PC-9 (cell line): ENCODE measurements around the gene DLG2. TPM values are rescaled to one million over a fixed set of nuclear protein-coding genes. Genes with fewer than 3 reads are reported as not detected.

ENCODE experiments used
- BruUV-seq: library from RNA; stranded (reverse); fragments of 400-500 nt; replicated peaks from 2 replicates; lab custom pipeline; 2021; lab: Mats Ljungman, UMichigan
- CTCF ChIA-PET: fragments of 300-600 bp; sonication (Branson Sonifier 250); formaldehyde crosslinking; loops from one replicate; lab custom pipeline; 2022; ENCODE audit warnings: antibody characterized with exemption; lab: Charles Lee
- POLR2A ChIA-PET: fragments of 300-600 bp; sonication (Branson Sonifier 250); formaldehyde crosslinking; loops from one replicate; lab custom pipeline; 2022; ENCODE audit warnings: antibody characterized with exemption; ENCODE audit not compliant: unreplicated experiment; lab: Charles Lee
- DNase-seq, 2 experiments: peaks; one replicate each; pipeline versions ENCODE4 v3.0.0 to v3.0.0-alpha.2; 2015 to 2022; ENCODE audit warnings: mixed read lengths in 1 of 2
- H2AFZ ChIP-seq: fragments of 200-600 bp; sonication (generic); 2 replicates; pipeline ENCODE4 v1.8.1; 2017; ENCODE audit warnings: antibody characterized with exemption
- H3F3A ChIP-seq: fragments of 200-600 bp; sonication (generic); 2 replicates; pipeline ENCODE4 v1.8.1; 2017; ENCODE audit warnings: antibody characterized with exemption, mild to moderate bottlenecking, low read depth; ENCODE audit not compliant: insufficient read depth
- H3K27ac ChIP-seq: fragments of 200-600 bp; sonication (generic); 2 replicates; pipeline ENCODE4 v1.6.1; 2016; ENCODE audit warnings: mixed run types
- H3K27me3 ChIP-seq: fragments of 200-600 bp; sonication (generic); 2 replicates; pipeline ENCODE4 v1.6.1; 2016; ENCODE audit warnings: low read depth, mixed run types; ENCODE audit not compliant: insufficient read depth
- H3K36me3 ChIP-seq: fragments of 200-600 bp; sonication (generic); 2 replicates; pipeline ENCODE4 v1.6.1; 2016; ENCODE audit warnings: low read depth, mixed run types
- H3K4me1 ChIP-seq: fragments of 200-600 bp; sonication (generic); replicated peaks from 2 replicates; pipeline ENCODE4 v1.6.1; 2016; ENCODE audit warnings: mixed run types; ENCODE audit not compliant: insufficient read depth
- H3K4me2 ChIP-seq: fragments of 200-600 bp; sonication (generic); 2 replicates; pipeline ENCODE4 v1.6.1; 2017; ENCODE audit warnings: mixed run types
- H3K4me3 ChIP-seq: fragments of 200-600 bp; sonication (generic); 2 replicates; pipeline ENCODE4 v1.6.1; 2016; ENCODE audit warnings: mixed run types
- H3K79me2 ChIP-seq: fragments of 200-600 bp; sonication (generic); 2 replicates; pipeline ENCODE4 v1.6.1; 2017; ENCODE audit warnings: low read depth, mixed run types
- H3K9me2 ChIP-seq: fragments of 200-600 bp; sonication (generic); 2 replicates; pipeline ENCODE4 v1.8.1; 2017; ENCODE audit warnings: mild to moderate bottlenecking; ENCODE audit not compliant: insufficient read depth
- H3K9me3 ChIP-seq: fragments of 200-600 bp; sonication (generic); 2 replicates; pipeline ENCODE4 v1.8.1; 2016; ENCODE audit warnings: low read depth; ENCODE audit not compliant: insufficient read depth
- H4K20me1 ChIP-seq: fragments of 200-600 bp; sonication (generic); 2 replicates; pipeline ENCODE4 v1.8.1; 2017; ENCODE audit not compliant: insufficient read depth
- EZH2 ChIP-seq: fragments of 200-600 bp; sonication (generic); IDR thresholded peaks from 2 replicates; pipeline ENCODE4 v1.8.0; 2017; ENCODE audit warnings: antibody characterized with exemption, low read depth
- intact Hi-C: fragments of 100-400 bp; cut with micrococcal nuclease; formaldehyde crosslinking; loops from one replicate; pipeline ENCODE4 v1.10.0; 2022; ENCODE audit not compliant: unreplicated experiment
- total RNA-seq: library from RNA; stranded (reverse); gene quantifications from 2 replicates; pipeline ENCODE4 v1.2.3, GENCODE V29; 2021
- TF ChIP-seq, protein P1 (sequence below): fragments of 200-600 bp; sonication (generic); conservative IDR thresholded peaks from 2 replicates; pipeline ENCODE4 v1.6.1; 2017; ENCODE audit warnings: mixed run types, antibody characterized with exemption, mild to moderate bottlenecking, moderate library complexity

The DLG2 gene
- total RNA-seq, 1 experiment from 2014 or later: 6.4 TPM

DNA sequence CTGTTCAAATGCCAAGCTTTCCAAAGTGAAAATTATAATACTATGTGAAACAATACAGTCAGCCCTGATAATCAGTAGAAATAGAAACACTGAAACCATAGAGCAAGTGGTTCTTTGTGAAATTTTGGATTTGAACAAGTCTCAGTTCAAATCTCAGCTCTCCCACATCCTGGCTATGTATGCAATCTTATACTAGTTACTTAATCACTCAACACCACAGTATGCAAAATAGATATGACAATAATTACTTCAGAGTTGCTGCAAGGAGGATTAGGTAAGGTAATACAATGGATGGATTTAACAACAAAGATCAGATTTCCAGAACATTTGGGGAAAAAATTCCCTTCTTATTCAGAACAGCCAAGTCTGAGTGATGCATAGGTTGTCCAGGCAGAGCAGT lies 1489.2 kb downstream of the DLG2 start:
- H3K27ac ChIP-seq: no peak overlapping the region
- no peaks in the 10 kb centered on the region for H3K9me3 ChIP-seq
- no peaks in the 10 kb centered on the region for H3K4me1 ChIP-seq
- H3K79me2 ChIP-seq: no peaks in the 10 kb centered on the region
- no peak overlapping the region for H3K4me2 ChIP-seq
- DNase-seq: no peak
- no peak overlapping the region for H2AFZ ChIP-seq
- POLR2A ChIA-PET: no interaction called here
- no peaks in the 10 kb centered on the region for H4K20me1 ChIP-seq
- CTCF ChIA-PET: no interaction called here
- no peak overlapping the region for H3K4me3 ChIP-seq
- BruUV-seq: no TSS peak
- H3K36me3 ChIP-seq: no peaks in the 10 kb centered on the region
- no peaks in the 10 kb centered on the region for H3F3A ChIP-seq
- H3K27me3 ChIP-seq: no peaks in the 10 kb centered on the region
- intact Hi-C loops: no loop called here
- no peak for TF ChIP-seq EZH2
- no peaks in the 10 kb centered on the region for H3K9me2 ChIP-seq

DNA sequence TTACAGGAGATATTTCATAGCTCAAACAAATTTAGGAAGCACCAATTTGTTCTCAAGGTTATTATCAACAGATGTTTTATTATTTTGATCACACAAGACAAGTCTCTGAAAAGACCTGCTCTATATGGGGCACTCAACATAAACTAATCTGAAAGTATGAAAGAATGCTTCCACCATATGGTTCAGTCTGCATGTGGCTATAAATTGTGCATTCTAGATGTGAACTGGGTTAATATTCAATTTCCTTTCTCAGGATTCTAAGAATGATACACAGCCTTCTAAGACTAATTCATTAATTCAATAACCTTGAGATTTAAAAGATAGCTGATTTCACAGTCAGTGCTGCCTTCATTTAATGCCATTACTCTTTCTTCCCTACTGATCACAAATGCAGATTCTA lies 1489.6 kb downstream of the DLG2 start:
- no peaks in the 10 kb centered on the region for H3K36me3 ChIP-seq
- H3F3A ChIP-seq: no peaks in the 10 kb centered on the region
- no peak overlapping the region for H3K4me2 ChIP-seq
- H3K4me3 ChIP-seq: no peak overlapping the region
- H3K4me1 ChIP-seq: no peaks in the 10 kb centered on the region
- H3K9me3 ChIP-seq: no peaks in the 10 kb centered on the region
- H3K79me2 ChIP-seq: no peaks in the 10 kb centered on the region
- H3K27me3 ChIP-seq: no peaks in the 10 kb centered on the region
- H4K20me1 ChIP-seq: no peaks in the 10 kb centered on the region
- no peaks in the 10 kb centered on the region for H3K9me2 ChIP-seq
- intact Hi-C loops: no loop called here
- POLR2A ChIA-PET: no interaction called here
- no TSS peak for BruUV-seq
- H2AFZ ChIP-seq: no peak overlapping the region
- CTCF ChIA-PET: no interaction called here
- no peak overlapping the region for H3K27ac ChIP-seq
- DNase-seq: no peak
- TF ChIP-seq, protein P1, sequence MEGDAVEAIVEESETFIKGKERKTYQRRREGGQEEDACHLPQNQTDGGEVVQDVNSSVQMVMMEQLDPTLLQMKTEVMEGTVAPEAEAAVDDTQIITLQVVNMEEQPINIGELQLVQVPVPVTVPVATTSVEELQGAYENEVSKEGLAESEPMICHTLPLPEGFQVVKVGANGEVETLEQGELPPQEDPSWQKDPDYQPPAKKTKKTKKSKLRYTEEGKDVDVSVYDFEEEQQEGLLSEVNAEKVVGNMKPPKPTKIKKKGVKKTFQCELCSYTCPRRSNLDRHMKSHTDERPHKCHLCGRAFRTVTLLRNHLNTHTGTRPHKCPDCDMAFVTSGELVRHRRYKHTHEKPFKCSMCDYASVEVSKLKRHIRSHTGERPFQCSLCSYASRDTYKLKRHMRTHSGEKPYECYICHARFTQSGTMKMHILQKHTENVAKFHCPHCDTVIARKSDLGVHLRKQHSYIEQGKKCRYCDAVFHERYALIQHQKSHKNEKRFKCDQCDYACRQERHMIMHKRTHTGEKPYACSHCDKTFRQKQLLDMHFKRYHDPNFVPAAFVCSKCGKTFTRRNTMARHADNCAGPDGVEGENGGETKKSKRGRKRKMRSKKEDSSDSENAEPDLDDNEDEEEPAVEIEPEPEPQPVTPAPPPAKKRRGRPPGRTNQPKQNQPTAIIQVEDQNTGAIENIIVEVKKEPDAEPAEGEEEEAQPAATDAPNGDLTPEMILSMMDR: no peak
- no peak for TF ChIP-seq EZH2

DNA sequence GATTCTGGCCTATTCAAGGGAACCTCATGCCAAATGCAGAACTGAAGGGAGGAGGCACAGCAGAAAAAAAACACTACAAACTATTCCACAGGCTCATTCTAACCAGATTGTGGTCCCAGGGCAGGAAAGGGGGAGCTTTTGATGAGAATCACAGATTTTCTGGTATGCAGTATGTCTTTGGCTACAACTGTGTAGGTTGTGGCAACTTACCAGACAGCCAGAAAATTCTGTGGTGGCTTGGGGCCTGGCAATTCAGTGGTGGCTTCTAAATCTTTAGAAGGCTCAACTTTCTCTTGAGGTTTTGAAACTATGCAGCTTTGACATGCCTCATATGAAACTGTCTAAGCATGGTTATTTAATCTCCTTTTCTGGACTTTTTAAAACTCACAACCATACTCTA lies 1490.2 kb downstream of the DLG2 start:
- Histone ChIP-seq H3K9me3 (no peaks in the 10 kb centered on the region), H3K27ac (no peak overlapping the region), H3K4me3 (no peak overlapping the region), H4K20me1 (no peaks in the 10 kb centered on the region), H3K4me1 (no peaks in the 10 kb centered on the region), H3K9me2 (no peaks in the 10 kb centered on the region), H3K4me2 (no peak overlapping the region), H3K27me3 (no peaks in the 10 kb centered on the region), H3F3A (no peaks in the 10 kb centered on the region), H3K79me2 (no peaks in the 10 kb centered on the region), H2AFZ (no peak overlapping the region), H3K36me3 (no peaks in the 10 kb centered on the region)
- BruUV-seq: no TSS peak
- no peak for DNase-seq
- intact Hi-C loops: no loop called here
- TF ChIP-seq, protein P1: no peak
- TF ChIP-seq EZH2: no peak
- ChIA-PET CTCF (no interaction called here), POLR2A (no interaction called here)
